ENCODE results near the gene MTHFD2L. TPM values are rescaled to one million over a fixed set of nuclear protein-coding genes. Genes with fewer than 3 reads are reported as not detected.

MTHFD2L gene
- total and polyA plus RNA-seq, 9 of the 15 experiments (the other 6 are each of a cell fraction or from before 2014, with no cell fraction given), result 10.0 to 39.0 (median 26.0) TPM

DNA sequence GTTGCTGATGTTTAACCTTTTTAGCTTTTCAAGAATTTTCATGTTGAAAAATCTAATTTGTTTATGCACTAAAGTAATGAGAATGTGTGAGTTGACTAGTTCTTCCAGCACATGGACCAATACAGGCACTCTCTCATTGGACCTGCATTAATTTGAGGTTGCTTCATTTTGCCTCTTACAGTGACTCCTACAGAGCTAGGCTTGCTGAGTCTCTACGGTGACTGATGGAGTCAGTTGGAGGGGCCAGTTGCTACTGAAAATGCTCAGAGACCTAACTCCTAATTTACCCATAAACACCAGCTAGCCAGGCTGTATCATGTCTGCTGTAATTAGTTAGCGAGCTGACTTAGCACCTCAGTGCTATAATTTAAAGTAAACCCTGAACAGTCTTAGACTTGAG lies 10.9 kb downstream of the MTHFD2L start:
- FAIRE-seq, result no peak
- Histone ChIP-seq H3K9me1 (ENCODE audit: control insufficient read depth, insufficient read depth, low read length) (no peaks in the 10 kb centered on the region), H3K9me3 (replicated peaks; ENCODE audit: control insufficient read depth, insufficient read depth, low read depth, low read length) (no peaks in the 10 kb centered on the region), H3K4me1 (replicated peaks in 1 of 2; ENCODE audit: control insufficient read depth in 2 of 2, insufficient read depth in 2 of 2, low read length in 2 of 2) (peaks cover 0 to 10% of the 10 kb centered on the region in 2 experiments; a peak in 3 of 5 replicates), H2AFZ (ENCODE audit: low read depth, low read length) (no peak overlapping the region), H4K20me1 (replicated peaks; ENCODE audit: control insufficient read depth, insufficient read depth, low read length) (no peaks in the 10 kb centered on the region), H3K36me3 (ENCODE audit: control insufficient read depth, insufficient read depth, low read length) (peaks cover 9% of the 10 kb centered on the region; the same call in 1 of the 3 replicates), H3K4me2 (ENCODE audit: insufficient read depth, low read length) (no peak overlapping the region), H3K9ac (ENCODE audit: insufficient read depth in 1 of 2, low read depth in 2 of 2, low read length in 2 of 2) (no peak overlapping the region), H3K79me2 (ENCODE audit: control insufficient read depth, insufficient read depth, low read length) (0 out of 3 replicates have a peak, but pooled peaks cover 8% of the 10 kb centered on the region), H3K27me3 (ENCODE audit: control insufficient read depth in 2 of 2, insufficient read depth in 2 of 2, low read length in 2 of 2) (no peaks in the 10 kb centered on the region), H3K27ac (ENCODE audit: extremely low read depth, low read depth, low read length) (no peak overlapping the region), H3K4me3 (no peak overlapping the region)
- intact Hi-C loops (cut with micrococcal nuclease) (no loop called here), in situ Hi-C loops (cut with MboI) (no loop called here)
- 79% methylated on average over 2 of the region's 2 CpGs for WGBS (ENCODE audit: insufficient coverage, low coverage, missing lambda C conversion rate)
- no TSS peak for BruUV-seq (replicated peaks)
- DNase-seq (ENCODE audit: extremely low read depth in 1 of 4, low spot score in 3 of 4), result no peak
- peak; percentile 6; the same call in 2 of the 3 replicates for ATAC-seq
- CTCF ChIA-PET (ENCODE audit: low intra/inter-chr PET ratio), result no interaction called here
- no peak for TF ChIP-seq SMAD1 (IDR thresholded peaks at IDR 0.05; ENCODE audit: low read depth, low read length, partially characterized antibody)
- no peak for TF ChIP-seq ZBTB43 (CRISPR knock-in tag; IDR thresholded peaks at IDR 0.05)
- TF ChIP-seq SMARCA4 (IDR thresholded peaks at IDR 0.05), result no peak
- TF ChIP-seq ZSCAN32 (CRISPR knock-in tag; IDR thresholded peaks at IDR 0.05), result no peak
- no peak for TF ChIP-seq NBN (IDR thresholded peaks at IDR 0.05; ENCODE audit: low read depth)
- TF ChIP-seq IFI16 (CRISPR knock-in tag; IDR thresholded peaks at IDR 0.05), result no peak
- no peak for TF ChIP-seq RAD51 (IDR thresholded peaks at IDR 0.05; ENCODE audit: borderline replicate concordance, low read depth)
- no peak for TF ChIP-seq FUS (optimal IDR thresholded peaks at IDR 0.05; ENCODE audit: low read depth, low read length)
- TF ChIP-seq ERF (CRISPR knock-in tag; IDR thresholded peaks at IDR 0.05), result no peak
- no peak for TF ChIP-seq TGIF2 (CRISPR knock-in tag; IDR thresholded peaks at IDR 0.05)
- no peak for TF ChIP-seq SREBF2 (CRISPR knock-in tag; IDR thresholded peaks at IDR 0.05)
- no peak for TF ChIP-seq NCOA4 (IDR thresholded peaks at IDR 0.05; ENCODE audit: partially characterized antibody)
- TF ChIP-seq, protein P1, sequence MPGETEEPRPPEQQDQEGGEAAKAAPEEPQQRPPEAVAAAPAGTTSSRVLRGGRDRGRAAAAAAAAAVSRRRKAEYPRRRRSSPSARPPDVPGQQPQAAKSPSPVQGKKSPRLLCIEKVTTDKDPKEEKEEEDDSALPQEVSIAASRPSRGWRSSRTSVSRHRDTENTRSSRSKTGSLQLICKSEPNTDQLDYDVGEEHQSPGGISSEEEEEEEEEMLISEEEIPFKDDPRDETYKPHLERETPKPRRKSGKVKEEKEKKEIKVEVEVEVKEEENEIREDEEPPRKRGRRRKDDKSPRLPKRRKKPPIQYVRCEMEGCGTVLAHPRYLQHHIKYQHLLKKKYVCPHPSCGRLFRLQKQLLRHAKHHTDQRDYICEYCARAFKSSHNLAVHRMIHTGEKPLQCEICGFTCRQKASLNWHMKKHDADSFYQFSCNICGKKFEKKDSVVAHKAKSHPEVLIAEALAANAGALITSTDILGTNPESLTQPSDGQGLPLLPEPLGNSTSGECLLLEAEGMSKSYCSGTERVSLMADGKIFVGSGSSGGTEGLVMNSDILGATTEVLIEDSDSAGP (CRISPR knock-in tag; IDR thresholded peaks at IDR 0.05), result no peak
- no peak for TF ChIP-seq ADNP (tag; IDR thresholded peaks at IDR 0.05)
- TF ChIP-seq SP2 (IDR thresholded peaks at IDR 0.05; ENCODE audit: extremely low read depth, low read depth, low read length, poor library complexity, severe bottlenecking), result no peak
- TF ChIP-seq HDAC1 (IDR thresholded peaks at IDR 0.05), result no peak
- POLR2A ChIA-PET, result no interaction called here

All from K562 (cell line).